ENCODE data around the gene WFDC1. TPM values are rescaled to one million over a fixed set of nuclear protein-coding genes. Genes with fewer than 3 reads are reported as not detected.

Gene WFDC1
- total RNA-seq, 4 donors from 2014 or later = 0.77 to 13.3 (median 5.7) TPM

- Histone ChIP-seq H3K9me3 (no peaks in the 10 kb centered on the region), H3K27ac (no peak overlapping the region), H3K27me3 (no peaks in the 10 kb centered on the region), H3K4me3 (no peak overlapping the region), H3K36me3 (no peaks in the 10 kb centered on the region), H3K4me1 (no peaks in the 10 kb centered on the region)
- no peak for TF ChIP-seq POLR2A (IDR thresholded peaks at IDR 0.05)
- TF ChIP-seq, protein P1, sequence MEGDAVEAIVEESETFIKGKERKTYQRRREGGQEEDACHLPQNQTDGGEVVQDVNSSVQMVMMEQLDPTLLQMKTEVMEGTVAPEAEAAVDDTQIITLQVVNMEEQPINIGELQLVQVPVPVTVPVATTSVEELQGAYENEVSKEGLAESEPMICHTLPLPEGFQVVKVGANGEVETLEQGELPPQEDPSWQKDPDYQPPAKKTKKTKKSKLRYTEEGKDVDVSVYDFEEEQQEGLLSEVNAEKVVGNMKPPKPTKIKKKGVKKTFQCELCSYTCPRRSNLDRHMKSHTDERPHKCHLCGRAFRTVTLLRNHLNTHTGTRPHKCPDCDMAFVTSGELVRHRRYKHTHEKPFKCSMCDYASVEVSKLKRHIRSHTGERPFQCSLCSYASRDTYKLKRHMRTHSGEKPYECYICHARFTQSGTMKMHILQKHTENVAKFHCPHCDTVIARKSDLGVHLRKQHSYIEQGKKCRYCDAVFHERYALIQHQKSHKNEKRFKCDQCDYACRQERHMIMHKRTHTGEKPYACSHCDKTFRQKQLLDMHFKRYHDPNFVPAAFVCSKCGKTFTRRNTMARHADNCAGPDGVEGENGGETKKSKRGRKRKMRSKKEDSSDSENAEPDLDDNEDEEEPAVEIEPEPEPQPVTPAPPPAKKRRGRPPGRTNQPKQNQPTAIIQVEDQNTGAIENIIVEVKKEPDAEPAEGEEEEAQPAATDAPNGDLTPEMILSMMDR (IDR thresholded peaks at IDR 0.05) = no peak
- no peak for DNase-seq
- intact Hi-C loops (cut with DNase I; ENCODE audit: low total_unique reads) = no loop called here
Measured at GRCh38 chr16:84356176-84356575, 61.5 kb downstream of the WFDC1 start.

DNA sequence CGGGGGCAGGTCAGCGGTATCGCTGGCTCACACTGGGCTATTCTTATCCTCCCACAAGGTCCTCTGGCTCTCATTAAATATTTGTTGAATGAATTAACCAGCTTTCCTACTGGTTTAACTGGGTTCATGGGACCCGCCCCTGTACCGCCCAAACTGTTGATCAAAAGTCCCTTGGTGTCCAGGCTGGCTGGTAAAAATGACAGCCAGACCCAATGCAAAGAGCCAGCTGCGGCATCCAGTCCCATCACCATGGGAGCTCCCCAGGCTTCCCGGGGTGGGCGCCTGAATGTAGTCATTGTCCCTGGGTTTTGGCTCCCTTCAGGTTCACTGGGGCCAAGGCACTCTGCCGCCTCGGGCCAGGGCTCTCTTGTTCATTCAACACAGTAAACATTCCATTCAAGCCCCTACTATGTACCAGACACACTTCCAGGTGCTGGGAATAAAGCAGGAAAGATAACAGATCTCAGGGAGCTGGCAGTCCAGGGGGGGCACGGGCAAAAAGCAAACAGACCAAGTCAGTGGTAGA, 62.0 kb downstream of the WFDC1 start:
- H3K9me3 ChIP-seq = no peaks in the 10 kb centered on the region
- H3K27me3 ChIP-seq = no peaks in the 10 kb centered on the region
- intact Hi-C loops (cut with DNase I; ENCODE audit: low total_unique reads) = no loop called here
- no peaks in the 10 kb centered on the region for H3K36me3 ChIP-seq
- TF ChIP-seq POLR2A (IDR thresholded peaks at IDR 0.05) = no peak
- TF ChIP-seq, protein P1 (IDR thresholded peaks at IDR 0.05) = no peak
- no peak overlapping the region for H3K27ac ChIP-seq
- no peaks in the 10 kb centered on the region for H3K4me1 ChIP-seq
- no peak overlapping the region for H3K4me3 ChIP-seq
- DNase-seq = no peak

- DNase-seq = no peak
- no peak for TF ChIP-seq POLR2A (IDR thresholded peaks at IDR 0.05)
- TF ChIP-seq, protein P1 (IDR thresholded peaks at IDR 0.05) = no peak
- Histone ChIP-seq H3K9me3 (no peaks in the 10 kb centered on the region), H3K4me1 (no peaks in the 10 kb centered on the region), H3K27me3 (no peaks in the 10 kb centered on the region), H3K27ac (no peak overlapping the region), H3K4me3 (no peak overlapping the region), H3K36me3 (no peaks in the 10 kb centered on the region)
- intact Hi-C loops (cut with DNase I; ENCODE audit: low total_unique reads) = no loop called here
Measured at GRCh38 chr16:84357191-84357651, 62.5 kb downstream of the WFDC1 start.

DNA sequence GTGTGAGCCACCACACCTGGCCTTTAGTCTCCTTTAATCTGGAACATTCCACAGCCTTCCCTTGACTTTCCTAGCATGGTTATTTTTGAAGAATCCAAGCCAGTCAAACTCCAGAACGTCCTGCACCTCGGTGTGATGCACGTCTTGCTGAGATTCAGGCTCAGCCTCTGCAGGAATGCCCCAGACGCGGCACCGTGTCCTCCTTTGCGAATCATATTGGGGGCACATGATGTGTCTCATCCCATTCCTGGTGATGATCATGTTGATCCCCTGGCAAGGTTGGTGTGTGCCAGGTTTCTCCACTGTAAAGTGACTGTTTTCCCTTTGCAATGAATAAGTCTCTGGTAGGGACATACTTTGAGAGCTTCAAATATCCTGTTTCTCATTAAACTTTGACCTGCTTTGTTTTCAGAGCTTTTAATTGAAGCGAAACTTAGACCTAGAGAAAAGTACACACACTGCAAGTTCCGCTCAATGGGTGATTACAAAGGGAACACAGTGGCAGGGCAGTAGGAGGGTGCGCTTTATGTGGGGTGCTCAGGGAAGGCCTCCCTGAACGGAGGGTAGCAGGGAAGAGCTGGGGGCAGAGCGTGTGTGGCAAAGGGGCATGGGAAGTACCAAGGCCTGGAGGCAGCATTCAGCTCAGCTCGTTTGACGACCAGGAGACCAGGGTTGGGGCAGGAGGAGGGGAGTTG, 64.1 kb downstream of the WFDC1 start:
- DNase-seq = no peak
- Histone ChIP-seq H3K4me1 (no peaks in the 10 kb centered on the region), H3K9me3 (no peaks in the 10 kb centered on the region), H3K36me3 (no peaks in the 10 kb centered on the region), H3K27me3 (no peaks in the 10 kb centered on the region), H3K27ac (no peak overlapping the region), H3K4me3 (no peak overlapping the region)
- TF ChIP-seq POLR2A (IDR thresholded peaks at IDR 0.05) = no peak
- TF ChIP-seq, protein P1 (IDR thresholded peaks at IDR 0.05) = no peak
- intact Hi-C loops (cut with DNase I; ENCODE audit: low total_unique reads) = no loop called here

- DNase-seq = no peak
- Histone ChIP-seq H3K27ac (no peak overlapping the region), H3K4me1 (no peaks in the 10 kb centered on the region), H3K9me3 (no peaks in the 10 kb centered on the region), H3K4me3 (no peak overlapping the region), H3K36me3 (no peaks in the 10 kb centered on the region), H3K27me3 (no peaks in the 10 kb centered on the region)
- TF ChIP-seq, protein P1 (IDR thresholded peaks at IDR 0.05) = no peak
- TF ChIP-seq POLR2A (IDR thresholded peaks at IDR 0.05) = no peak
- intact Hi-C loops (cut with DNase I; ENCODE audit: low total_unique reads) = no loop called here
Measured at GRCh38 chr16:84359326-84359725, 64.6 kb downstream of the WFDC1 start.

All from uterus (tissue), 4 donors.